K562 (cell line): ENCODE data around the gene MRPS15.

Source experiments
- CTCF ChIP-seq, 3 experiments: IDR thresholded peaks in 2 of 3; conservative IDR thresholded peaks in 1 of 3; 2 replicates each; pipeline ENCODE4 v1.5.1; 2011 to 2012; ENCODE audit warnings: low read length in 3 of 3, mild to moderate bottlenecking in 3 of 3, control low read depth in 2 of 3, improper control_type of control experiment in 1 of 3, inconsistent platforms in 1 of 3, low read depth in 1 of 3, mixed read lengths in 1 of 3, moderate library complexity in 1 of 3; ENCODE audit not compliant: insufficient read depth in 2 of 3
- GATAD2A ChIP-seq: fragments of 450-650 bp; IDR thresholded peaks from 2 replicates; pipeline ENCODE4 v1.6.1; 2017
- IRF1 ChIP-seq: sonication (generic); formaldehyde crosslinking; IDR thresholded peaks from 2 replicates; pipeline ENCODE4 v1.8.0; 2022; ENCODE audit warnings: missing genetic modification reagents, mild to moderate bottlenecking, borderline replicate concordance
- JUN ChIP-seq, 2 experiments: sonication (generic) in 1 of 2; formaldehyde crosslinking in 1 of 2; IDR thresholded peaks; 2 replicates each; pipeline versions ENCODE4 v1.6.1 to v1.8.0; 2012 to 2022; ENCODE audit warnings: borderline replicate concordance in 2 of 2, mild to moderate bottlenecking in 2 of 2, improper control_type of control experiment in 1 of 2, low read depth in 1 of 2, low read length in 1 of 2, missing genetic modification reagents in 1 of 2
- RNF219 ChIP-seq: fragments of 250-450 bp; sonication (Bioruptor Pico); IDR thresholded peaks from 2 replicates; pipeline ENCODE4 v1.5.0; 2022; ENCODE audit warnings: mild to moderate bottlenecking

- TF ChIP-seq JUN (IDR thresholded peaks at IDR 0.05; ENCODE audit: borderline replicate concordance, low read depth, low read length) = no peak
- no peak for TF ChIP-seq JUN (CRISPR knock-in tag; IDR thresholded peaks at IDR 0.05; ENCODE audit: borderline replicate concordance)
- TF ChIP-seq IRF1 (CRISPR knock-in tag) = no peak
- TF ChIP-seq GATAD2A = 0 out of 2 replicates have a peak, but pooled peaks have one; percentile 28
- no peak for TF ChIP-seq CTCF (IDR thresholded peaks at IDR 0.05 in 2 of 3, conservative IDR thresholded peaks at IDR 0.05 in 1 of 3; ENCODE audit: insufficient read depth in 2 of 3, low read depth in 1 of 3, low read length in 3 of 3)
- TF ChIP-seq RNF219 = no peak
Observed at GRCh38 chr1:36479505-36480051, 15.4 kb upstream of the MRPS15 start.
